ENCODE data around the gene PXMP2. TPM values are rescaled to one million over a fixed set of nuclear protein-coding genes. Genes with fewer than 3 reads are reported as not detected.

PXMP2 gene
- total RNA-seq, 1 experiment from 2014 or later: 42.7 TPM

DNA sequence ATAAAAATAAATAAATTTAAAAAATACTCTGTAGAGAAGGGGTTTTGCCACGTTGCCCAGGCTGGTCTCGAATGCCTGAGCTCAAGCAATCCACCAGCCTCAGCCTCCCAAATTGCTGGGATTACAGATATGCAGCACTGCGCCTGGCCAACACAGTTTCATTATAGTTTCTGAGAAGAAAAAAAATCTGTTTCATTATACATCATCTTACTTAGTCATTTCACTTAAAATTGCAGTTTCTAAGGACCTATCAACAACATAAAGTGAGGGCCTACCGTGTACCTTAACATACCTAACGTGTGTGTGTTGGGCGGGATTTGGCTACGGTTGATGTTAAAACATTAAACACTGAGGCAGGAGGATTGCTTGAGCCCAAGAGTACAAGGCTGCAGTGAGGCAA, 40.5 kb upstream of the PXMP2 start:
- Histone ChIP-seq H3K79me2 (ENCODE audit: low read length) (no peaks in the 10 kb centered on the region), H3K27me3 (ENCODE audit: low read length) (no peaks in the 10 kb centered on the region), H3K9me3 (ENCODE audit: low read length) (no peaks in the 10 kb centered on the region), H3K36me3 (ENCODE audit: low read depth, low read length) (peaks cover 58% of the 10 kb centered on the region), H3K27ac (ENCODE audit: low read length) (no peak overlapping the region), H3K4me2 (ENCODE audit: low read length) (no peak overlapping the region), H4K20me1 (ENCODE audit: low read length) (no peaks in the 10 kb centered on the region), H3K9me2 (replicated peaks; ENCODE audit: low read length) (no peaks in the 10 kb centered on the region), H3F3A (ENCODE audit: low read length, unreplicated experiment) (no peaks in the 10 kb centered on the region), H3K4me1 (ENCODE audit: insufficient read depth, low read length) (no peaks in the 10 kb centered on the region), H3K9ac (ENCODE audit: low read length) (no peak overlapping the region), H2AFZ (ENCODE audit: low read length) (no peak overlapping the region), H3K4me3 (ENCODE audit: low read length) (no peak overlapping the region)
- no TSS peak for BruUV-seq (replicated peaks)
- intact Hi-C loops (cut with micrococcal nuclease): no loop called here
- ATAC-seq (no peak), DNase-seq (no peak)
- ChIA-PET CTCF (no interaction called here), POLR2A (ENCODE audit: unreplicated experiment) (interaction anchor here (0.7 kb wide), 1 partner anchor 418 kb away, joined by 3 read pairs; no protein-coding TSS in a partner anchor)
- TF ChIP-seq EZH2phosphoT487 (IDR thresholded peaks at IDR 0.05; ENCODE audit: borderline replicate concordance, low read length): no peak
- TF ChIP-seq EZH2 (IDR thresholded peaks at IDR 0.05; ENCODE audit: low read length, unreplicated experiment): no peak
- TF ChIP-seq, protein P1, sequence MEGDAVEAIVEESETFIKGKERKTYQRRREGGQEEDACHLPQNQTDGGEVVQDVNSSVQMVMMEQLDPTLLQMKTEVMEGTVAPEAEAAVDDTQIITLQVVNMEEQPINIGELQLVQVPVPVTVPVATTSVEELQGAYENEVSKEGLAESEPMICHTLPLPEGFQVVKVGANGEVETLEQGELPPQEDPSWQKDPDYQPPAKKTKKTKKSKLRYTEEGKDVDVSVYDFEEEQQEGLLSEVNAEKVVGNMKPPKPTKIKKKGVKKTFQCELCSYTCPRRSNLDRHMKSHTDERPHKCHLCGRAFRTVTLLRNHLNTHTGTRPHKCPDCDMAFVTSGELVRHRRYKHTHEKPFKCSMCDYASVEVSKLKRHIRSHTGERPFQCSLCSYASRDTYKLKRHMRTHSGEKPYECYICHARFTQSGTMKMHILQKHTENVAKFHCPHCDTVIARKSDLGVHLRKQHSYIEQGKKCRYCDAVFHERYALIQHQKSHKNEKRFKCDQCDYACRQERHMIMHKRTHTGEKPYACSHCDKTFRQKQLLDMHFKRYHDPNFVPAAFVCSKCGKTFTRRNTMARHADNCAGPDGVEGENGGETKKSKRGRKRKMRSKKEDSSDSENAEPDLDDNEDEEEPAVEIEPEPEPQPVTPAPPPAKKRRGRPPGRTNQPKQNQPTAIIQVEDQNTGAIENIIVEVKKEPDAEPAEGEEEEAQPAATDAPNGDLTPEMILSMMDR (conservative IDR thresholded peaks at IDR 0.05; ENCODE audit: low read depth, low read length): no peak

DNA sequence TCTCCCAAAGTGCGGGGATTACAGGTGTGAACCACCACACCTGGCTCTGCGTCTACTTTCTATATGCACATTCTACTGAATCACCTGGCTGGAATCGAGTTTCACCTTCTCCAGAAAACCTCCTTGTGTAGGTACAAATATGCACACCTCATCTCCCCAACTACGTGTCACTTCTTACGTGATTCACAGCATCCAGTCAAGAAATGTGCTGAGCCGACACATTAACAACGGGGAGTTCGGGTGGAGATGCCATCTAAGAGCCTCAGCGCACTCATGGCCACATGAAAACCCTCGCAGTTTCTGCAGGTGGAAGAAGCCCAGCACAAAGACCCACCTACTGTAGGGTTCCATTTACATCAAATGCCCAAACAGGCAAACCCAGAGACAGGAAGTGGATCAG, 39.5 kb upstream of the PXMP2 start:
- ATAC-seq (no peak), DNase-seq (no peak)
- TF ChIP-seq, protein P1 (conservative IDR thresholded peaks at IDR 0.05; ENCODE audit: low read depth, low read length): no peak
- no peak for TF ChIP-seq EZH2phosphoT487 (IDR thresholded peaks at IDR 0.05; ENCODE audit: borderline replicate concordance, low read length)
- no peak for TF ChIP-seq EZH2 (IDR thresholded peaks at IDR 0.05; ENCODE audit: low read length, unreplicated experiment)
- Histone ChIP-seq H3K79me2 (ENCODE audit: low read length) (no peaks in the 10 kb centered on the region), H3K9ac (ENCODE audit: low read length) (no peak overlapping the region), H3K27ac (ENCODE audit: low read length) (no peak overlapping the region), H3K27me3 (ENCODE audit: low read length) (no peaks in the 10 kb centered on the region), H3K4me2 (ENCODE audit: low read length) (no peak overlapping the region), H3K9me3 (ENCODE audit: low read length) (no peaks in the 10 kb centered on the region), H3K36me3 (ENCODE audit: low read depth, low read length) (peaks cover 52% of the 10 kb centered on the region), H3K4me1 (ENCODE audit: insufficient read depth, low read length) (no peaks in the 10 kb centered on the region), H3F3A (ENCODE audit: low read length, unreplicated experiment) (no peaks in the 10 kb centered on the region), H4K20me1 (ENCODE audit: low read length) (no peaks in the 10 kb centered on the region), H2AFZ (ENCODE audit: low read length) (no peak overlapping the region), H3K4me3 (ENCODE audit: low read length) (no peak overlapping the region), H3K9me2 (replicated peaks; ENCODE audit: low read length) (no peaks in the 10 kb centered on the region)
- CTCF ChIA-PET: no interaction called here
- BruUV-seq (replicated peaks): no TSS peak
- POLR2A ChIA-PET (ENCODE audit: unreplicated experiment): no interaction called here
- intact Hi-C loops (cut with micrococcal nuclease): no loop called here

DNA sequence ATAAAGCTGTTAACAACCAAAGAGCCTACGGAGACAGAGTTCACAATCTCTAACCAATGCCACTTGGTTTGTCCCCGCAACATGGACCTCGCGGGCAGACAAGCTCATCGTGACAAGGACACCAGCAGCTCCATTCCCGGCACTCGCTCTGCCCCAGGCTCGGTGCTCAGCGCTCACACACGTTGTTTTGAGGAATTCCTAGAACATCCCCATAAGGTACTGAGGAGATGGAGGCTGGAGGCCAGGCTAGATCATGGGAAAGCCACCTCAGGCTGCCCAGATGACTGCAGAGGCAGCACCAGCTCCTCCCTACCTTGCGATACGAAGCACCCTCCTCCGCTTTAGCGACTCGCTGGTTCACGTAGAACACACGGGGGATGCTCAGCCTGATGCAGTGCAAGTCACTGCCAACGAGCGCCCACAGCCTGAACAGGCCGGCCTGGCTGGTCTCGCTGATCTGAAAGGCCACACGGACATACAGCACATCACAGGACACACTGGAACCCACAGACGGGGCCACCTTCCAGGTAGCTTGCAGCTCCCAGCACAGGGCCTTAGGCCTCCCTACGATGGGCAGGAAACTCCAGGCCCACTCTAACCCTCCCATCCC, 38.7 kb upstream of the PXMP2 start:
- Histone ChIP-seq H3K27ac (ENCODE audit: low read length) (no peak overlapping the region), H3K4me3 (ENCODE audit: low read length) (no peak overlapping the region), H3K9me2 (replicated peaks; ENCODE audit: low read length) (no peaks in the 10 kb centered on the region), H3K4me1 (ENCODE audit: insufficient read depth, low read length) (no peaks in the 10 kb centered on the region), H3F3A (ENCODE audit: low read length, unreplicated experiment) (no peaks in the 10 kb centered on the region), H3K79me2 (ENCODE audit: low read length) (no peaks in the 10 kb centered on the region), H3K4me2 (ENCODE audit: low read length) (no peak overlapping the region), H2AFZ (ENCODE audit: low read length) (no peak overlapping the region), H4K20me1 (ENCODE audit: low read length) (no peaks in the 10 kb centered on the region), H3K27me3 (ENCODE audit: low read length) (no peaks in the 10 kb centered on the region), H3K36me3 (ENCODE audit: low read depth, low read length) (peaks cover 53% of the 10 kb centered on the region), H3K9ac (ENCODE audit: low read length) (no peak overlapping the region), H3K9me3 (ENCODE audit: low read length) (no peaks in the 10 kb centered on the region)
- no TSS peak for BruUV-seq (replicated peaks)
- ATAC-seq (no peak), DNase-seq (no peak)
- POLR2A ChIA-PET (ENCODE audit: unreplicated experiment): no interaction called here
- intact Hi-C loops (cut with micrococcal nuclease): no loop called here
- CTCF ChIA-PET: no interaction called here
- TF ChIP-seq EZH2phosphoT487 (IDR thresholded peaks at IDR 0.05; ENCODE audit: borderline replicate concordance, low read length) (no peak), EZH2 (IDR thresholded peaks at IDR 0.05; ENCODE audit: low read length, unreplicated experiment) (no peak)
- TF ChIP-seq, protein P1 (conservative IDR thresholded peaks at IDR 0.05; ENCODE audit: low read depth, low read length): no peak
